ENCODE results near the gene PIEZO1.
A peak's percentile ranks its signal among the peaks of the same experiment; 100 is the strongest.

PIEZO1 gene

GRCh38 chr16:88750854-88751253 lies 34.2 kb downstream of the PIEZO1 start:
- no peak for DNase-seq (ENCODE audit: low spot score)
- no peak for TF ChIP-seq CTCF (IDR thresholded peaks at IDR 0.05; ENCODE audit: borderline replicate concordance, control extremely low read depth, extremely low read depth, insufficient read depth, missing control alignments)
- in situ Hi-C loops (cut with MboI; ENCODE audit: low sequenced_read_pairs, unreplicated experiment), result no loop called here

DNA sequence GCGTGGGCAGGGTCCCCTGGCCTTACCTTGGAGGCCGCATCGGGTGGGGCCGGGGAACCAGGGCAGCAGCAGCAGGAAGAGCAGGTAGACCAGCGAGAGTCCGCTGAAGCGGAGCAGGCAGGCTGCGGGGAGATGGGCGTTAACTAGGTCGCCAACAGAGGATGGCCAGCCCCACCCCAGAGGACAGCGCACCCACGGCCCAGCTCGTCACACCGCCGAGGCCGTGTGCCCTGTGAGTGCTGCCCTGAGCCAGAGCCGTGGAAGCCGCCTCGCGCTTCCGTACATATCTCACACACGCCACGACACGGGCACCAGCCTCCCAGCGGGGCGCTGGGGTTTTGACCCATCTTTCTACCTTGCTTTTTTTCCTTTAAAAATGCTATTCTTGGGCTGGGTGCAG lies 35.7 kb downstream of the PIEZO1 start:
- in situ Hi-C loops (cut with MboI; ENCODE audit: low sequenced_read_pairs, unreplicated experiment), result no loop called here
- no peak for TF ChIP-seq CTCF (IDR thresholded peaks at IDR 0.05; ENCODE audit: borderline replicate concordance, control extremely low read depth, extremely low read depth, insufficient read depth, missing control alignments)
- DNase-seq (ENCODE audit: low spot score), result no peak

DNA sequence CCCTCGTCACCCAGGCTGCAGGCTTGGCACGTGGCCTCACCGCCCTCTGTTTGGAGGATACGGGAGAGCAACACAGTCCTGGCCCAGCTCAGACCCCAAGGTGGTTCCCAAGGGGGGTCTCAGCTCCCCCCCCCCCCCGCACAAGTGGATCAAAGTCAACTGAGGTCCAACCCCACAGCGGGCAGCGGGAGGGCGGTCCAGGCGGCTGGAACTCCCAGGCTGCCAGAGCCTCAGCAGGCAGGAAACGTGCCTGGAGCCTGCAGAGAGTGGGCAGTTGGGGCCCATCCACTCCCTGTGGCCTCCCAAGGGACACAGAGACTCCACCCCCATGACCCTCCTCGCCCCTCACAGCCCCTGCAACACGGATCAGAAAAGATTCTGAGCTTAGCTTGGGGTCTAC lies 36.7 kb downstream of the PIEZO1 start:
- in situ Hi-C loops (cut with MboI; ENCODE audit: low sequenced_read_pairs, unreplicated experiment), result no loop called here
- TF ChIP-seq CTCF (IDR thresholded peaks at IDR 0.05; ENCODE audit: borderline replicate concordance, control extremely low read depth, extremely low read depth, insufficient read depth, missing control alignments), result no peak
- no peak for DNase-seq (ENCODE audit: low spot score)

GRCh38 chr16:88747588-88748301 lies 37.3 kb downstream of the PIEZO1 start:
- peak; percentile 71 for DNase-seq (ENCODE audit: low spot score)
- in situ Hi-C loops (cut with MboI; ENCODE audit: low sequenced_read_pairs, unreplicated experiment), result no loop called here
- TF ChIP-seq CTCF (IDR thresholded peaks at IDR 0.05; ENCODE audit: borderline replicate concordance, control extremely low read depth, extremely low read depth, insufficient read depth, missing control alignments), result peak; percentile 46

DNA sequence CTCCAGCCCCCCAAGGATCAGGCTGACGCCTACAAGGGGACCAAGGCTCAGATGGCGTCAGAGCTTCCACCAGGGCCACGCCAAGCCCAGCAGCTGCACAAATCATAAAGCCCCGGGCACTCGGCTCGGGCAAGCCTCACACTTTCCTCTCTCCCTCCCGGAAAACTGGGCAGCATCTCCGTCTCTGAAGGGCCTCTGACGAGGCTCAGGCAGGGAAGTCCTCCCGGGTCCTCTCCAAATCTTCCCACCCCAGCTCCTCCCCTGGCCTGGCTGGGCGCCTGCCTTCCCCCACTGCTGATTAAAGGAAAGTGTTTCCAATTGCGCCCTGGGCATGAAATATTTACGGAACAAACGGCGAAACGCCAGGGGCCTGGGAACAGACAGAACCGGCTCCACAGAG lies 38.5 kb downstream of the PIEZO1 start:
- in situ Hi-C loops (cut with MboI; ENCODE audit: low sequenced_read_pairs, unreplicated experiment), result no loop called here
- TF ChIP-seq CTCF (IDR thresholded peaks at IDR 0.05; ENCODE audit: borderline replicate concordance, control extremely low read depth, extremely low read depth, insufficient read depth, missing control alignments), result no peak
- no peak for DNase-seq (ENCODE audit: low spot score)

- TF ChIP-seq CTCF (IDR thresholded peaks at IDR 0.05; ENCODE audit: borderline replicate concordance, control extremely low read depth, extremely low read depth, insufficient read depth, missing control alignments), result no peak
- in situ Hi-C loops (cut with MboI; ENCODE audit: low sequenced_read_pairs, unreplicated experiment), result no loop called here
- DNase-seq (ENCODE audit: low spot score), result no peak
Measured at GRCh38 chr16:88744577-88745521, 40.2 kb downstream of the PIEZO1 start.

Measured in GM13976 (cell line).